GM23338 (cell line): ENCODE results near the gene FRA10AC1.

ENCODE experiments used
- CREB1 ChIP-seq: fragments of 250-450 bp; sonication (Bioruptor Pico); IDR thresholded peaks from 2 replicates; pipeline ENCODE4 v1.5.0; 2020; ENCODE audit warnings: low read depth, mild to moderate bottlenecking, moderate library complexity
- CTCF ChIP-seq, 2 experiments: fragments of 200-600 bp in 1 of 2; sonication (generic) in 1 of 2; conservative IDR thresholded peaks; 2 replicates each; pipeline versions ENCODE4 v1.5.1 to v1.6.1; 2016 to 2017; ENCODE audit warnings: antibody characterized with exemption in 2 of 2, low read depth in 2 of 2, mild to moderate bottlenecking in 2 of 2, moderate library complexity in 1 of 2
- EZH2 ChIP-seq: fragments of 200-600 bp; sonication (generic); IDR thresholded peaks from one replicate; pipeline ENCODE4 v1.8.0; 2017; ENCODE audit warnings: antibody characterized with exemption, mild to moderate bottlenecking, low read depth; ENCODE audit not compliant: unreplicated experiment
- EZH2phosphoT487 ChIP-seq: fragments of 200-600 bp; sonication (generic); IDR thresholded peaks from one replicate; pipeline ENCODE4 v1.8.1; 2018; ENCODE audit warnings: antibody characterized with exemption; ENCODE audit not compliant: unreplicated experiment
- JUNB ChIP-seq: IDR thresholded peaks from one replicate; pipeline ENCODE4 v1.6.1; 2016; ENCODE audit warnings: antibody characterized with exemption; ENCODE audit not compliant: unreplicated experiment
- NANOG ChIP-seq: IDR thresholded peaks from 2 replicates; pipeline ENCODE4 v1.6.1; 2016; ENCODE audit warnings: antibody characterized with exemption, borderline replicate concordance
- POLR2AphosphoS5 ChIP-seq: IDR thresholded peaks from 2 replicates; pipeline ENCODE4 v1.6.1; 2016; ENCODE audit warnings: antibody characterized with exemption, low read depth
- REST ChIP-seq: IDR thresholded peaks from one replicate; pipeline ENCODE4 v1.6.1; 2018; ENCODE audit warnings: antibody characterized with exemption; ENCODE audit not compliant: unreplicated experiment
- ZNF331 ChIP-seq: fragments of 250-450 bp; sonication (Bioruptor Pico); IDR thresholded peaks from 2 replicates; pipeline ENCODE4 v1.5.0; 2020; ENCODE audit warnings: low read depth, mild to moderate bottlenecking, moderate library complexity
- TF ChIP-seq, protein P1 (sequence below): IDR thresholded peaks from 2 replicates; pipeline ENCODE4 v1.6.1; 2016; ENCODE audit warnings: antibody characterized with exemption

DNA sequence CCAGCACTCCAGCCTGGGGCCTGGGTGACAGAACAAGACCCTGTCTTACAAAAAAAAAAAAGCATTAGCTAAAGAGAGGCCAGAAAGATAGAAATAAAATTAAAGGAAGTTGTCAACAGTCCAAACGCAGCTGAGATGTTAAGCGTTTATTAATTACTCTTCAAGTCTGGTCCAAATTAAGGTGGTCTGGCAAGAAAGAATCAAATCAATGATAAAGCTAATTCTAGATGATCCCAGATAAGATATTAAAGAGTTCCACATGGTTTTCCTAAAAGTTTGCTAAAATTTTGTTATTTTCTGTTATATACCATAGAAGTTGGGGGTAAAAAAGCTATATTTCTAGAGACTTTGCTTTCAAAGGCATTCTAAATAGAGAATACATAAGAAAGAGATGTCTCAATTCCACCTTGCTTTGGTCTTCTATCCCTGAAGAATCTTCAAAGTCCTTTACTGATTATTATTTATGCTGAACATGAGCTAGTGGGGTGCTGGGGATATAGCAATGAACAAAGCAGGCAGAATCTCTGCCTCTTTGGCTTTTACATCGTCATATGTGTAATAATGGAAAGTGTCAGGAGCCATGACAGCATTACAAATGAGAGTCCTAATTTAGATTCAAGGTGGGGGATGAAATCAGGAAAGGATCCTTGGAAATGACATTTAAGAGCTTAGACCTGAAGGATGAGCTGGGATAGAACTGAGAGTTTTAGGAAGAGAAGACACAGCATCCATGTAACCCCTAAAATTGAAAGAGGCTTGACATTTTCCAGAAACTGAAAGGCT, 23.4 kb downstream of the FRA10AC1 start:
- TF ChIP-seq CTCF (conservative IDR thresholded peaks at IDR 0.05; ENCODE audit: low read depth in 2 of 2) (no peak), EZH2 (no peak), POLR2AphosphoS5 (no peak), EZH2phosphoT487 (no peak), JUNB (no peak), CREB1 (CRISPR knock-in tag) (no peak), REST (no peak), ZNF331 (no peak), NANOG (no peak)
- TF ChIP-seq, protein P1, sequence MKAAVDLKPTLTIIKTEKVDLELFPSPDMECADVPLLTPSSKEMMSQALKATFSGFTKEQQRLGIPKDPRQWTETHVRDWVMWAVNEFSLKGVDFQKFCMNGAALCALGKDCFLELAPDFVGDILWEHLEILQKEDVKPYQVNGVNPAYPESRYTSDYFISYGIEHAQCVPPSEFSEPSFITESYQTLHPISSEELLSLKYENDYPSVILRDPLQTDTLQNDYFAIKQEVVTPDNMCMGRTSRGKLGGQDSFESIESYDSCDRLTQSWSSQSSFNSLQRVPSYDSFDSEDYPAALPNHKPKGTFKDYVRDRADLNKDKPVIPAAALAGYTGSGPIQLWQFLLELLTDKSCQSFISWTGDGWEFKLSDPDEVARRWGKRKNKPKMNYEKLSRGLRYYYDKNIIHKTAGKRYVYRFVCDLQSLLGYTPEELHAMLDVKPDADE = no peak
